GM18502 (cell line): ENCODE data around the gene RBFOX1.

ENCODE experiments used
- ATAC-seq: cut with Tn5 transposase; IDR thresholded peaks from one replicate; pipeline ENCODE4 v1.9.1; 2021; ENCODE audit warnings: mild to moderate bottlenecking; ENCODE audit not compliant: unreplicated experiment, poor library complexity

The RBFOX1 gene

DNA sequence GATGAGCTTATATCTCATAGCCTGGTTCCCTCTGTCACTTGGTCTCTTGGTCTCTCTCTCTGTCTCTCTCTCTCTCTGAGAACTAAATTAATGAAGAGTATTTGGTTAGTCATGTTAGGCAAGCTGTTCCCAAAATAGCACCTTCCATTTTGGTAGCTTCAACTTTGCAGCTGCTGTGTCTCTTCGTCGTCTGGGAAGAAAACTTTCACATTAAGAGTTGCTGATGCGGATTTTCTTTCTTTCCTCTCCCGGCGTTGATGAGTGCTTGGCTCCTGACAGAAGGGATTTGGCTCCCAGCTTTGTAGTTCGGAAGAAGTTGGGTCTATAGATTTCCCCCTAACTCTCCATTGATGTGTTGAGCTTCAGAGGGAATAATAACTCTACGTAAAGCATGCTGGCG, at the start of gene RBFOX1:
RBFOX1 (plus strand) TSS at position 235 of the 400 bp plus-strand sequence.
- no peak for ATAC-seq

DNA sequence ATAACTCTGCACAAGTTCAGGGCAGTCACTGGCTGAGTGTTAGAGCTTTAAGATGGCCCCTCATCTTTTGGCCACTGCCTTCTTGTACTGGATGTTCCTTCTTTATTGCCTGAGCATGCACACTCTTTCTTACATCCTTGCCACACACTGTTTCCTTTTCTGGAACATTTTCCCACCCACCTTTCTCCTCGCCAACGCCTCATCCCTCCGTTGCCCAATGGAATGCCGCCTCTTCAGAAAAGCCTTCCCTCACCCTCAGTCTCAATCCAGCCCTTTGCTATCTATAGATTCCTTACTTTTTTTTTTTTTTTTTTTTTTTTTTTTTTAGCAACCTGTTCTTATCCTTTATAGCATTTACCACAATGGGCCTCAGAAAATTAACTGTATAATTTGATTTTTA, 47.9 kb upstream of the RBFOX1 start:
- no peak for ATAC-seq

DNA sequence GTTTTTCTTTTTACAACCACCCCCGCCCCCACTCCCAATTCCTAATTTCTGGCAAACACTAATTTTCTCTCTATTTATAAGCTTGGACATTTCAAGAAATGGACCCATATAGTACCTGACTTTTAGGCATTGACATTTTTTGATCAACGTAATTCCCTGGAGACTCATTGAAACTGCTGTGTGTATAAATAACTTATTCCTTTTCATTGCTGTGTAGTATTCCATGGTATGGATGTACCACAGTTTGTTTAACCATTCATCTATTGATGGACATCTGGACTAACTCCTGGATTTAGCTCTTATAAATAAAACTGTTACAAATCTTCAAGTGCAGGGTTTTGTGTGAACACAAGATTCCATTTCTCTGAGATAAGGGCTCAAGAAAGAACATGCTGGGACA, 47.1 kb upstream of the RBFOX1 start:
- no peak for ATAC-seq

DNA sequence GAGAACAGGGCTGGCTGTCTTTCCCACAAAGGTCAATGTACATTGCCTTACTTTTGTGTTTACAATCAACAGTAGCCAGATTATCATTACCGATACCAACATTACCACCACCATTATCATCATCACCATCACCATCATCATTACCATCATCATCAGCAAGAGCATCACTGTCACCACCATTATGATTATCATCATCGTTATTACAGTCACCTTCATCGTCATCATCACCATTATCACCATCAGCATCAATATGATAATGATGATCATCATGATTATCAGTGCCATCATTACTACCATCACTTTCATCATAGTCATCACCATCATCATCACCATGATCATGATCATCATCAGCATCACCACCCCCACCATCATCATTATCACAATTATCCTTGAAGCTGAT, 43.3 kb upstream of the RBFOX1 start:
- no peak for ATAC-seq

DNA sequence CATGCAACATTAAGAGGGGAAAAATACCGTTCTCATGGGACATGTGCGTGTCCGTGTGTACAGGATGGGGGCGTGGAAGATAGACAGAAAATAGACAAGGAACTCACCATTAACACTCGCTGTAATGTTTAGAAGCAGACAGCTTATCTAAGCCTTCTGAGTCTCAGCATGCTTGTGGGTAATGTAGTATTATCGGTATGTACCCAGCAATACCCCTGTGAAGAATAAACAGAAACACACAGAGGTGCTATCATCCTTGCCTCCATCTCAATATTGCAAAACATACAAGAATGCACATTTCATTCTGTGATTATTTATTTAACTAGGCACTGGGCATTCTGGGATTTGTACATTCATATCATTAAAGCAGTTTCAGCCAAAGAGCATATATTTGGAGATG, 42.0 kb upstream of the RBFOX1 start:
- ATAC-seq: no peak

DNA sequence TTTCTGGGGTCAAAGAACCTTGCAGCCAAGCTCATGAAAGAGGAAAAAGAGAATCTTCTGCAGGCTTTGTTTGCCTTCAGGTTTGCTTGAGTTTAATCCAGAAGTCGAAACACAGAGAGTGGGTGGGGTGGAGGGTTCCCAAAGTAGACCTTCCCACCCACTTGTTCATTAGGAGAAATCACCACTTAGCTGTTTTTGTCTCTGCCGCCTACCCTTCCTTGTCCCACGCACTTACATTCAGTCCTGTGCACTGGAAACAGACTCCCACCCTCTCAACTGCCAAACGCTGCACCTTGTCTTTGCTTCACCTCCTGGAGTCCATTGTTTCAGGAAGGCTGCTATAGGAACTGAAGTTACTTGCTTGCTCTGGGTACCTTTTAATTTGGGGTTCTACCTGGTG, 38.6 kb upstream of the RBFOX1 start:
- no peak for ATAC-seq

DNA sequence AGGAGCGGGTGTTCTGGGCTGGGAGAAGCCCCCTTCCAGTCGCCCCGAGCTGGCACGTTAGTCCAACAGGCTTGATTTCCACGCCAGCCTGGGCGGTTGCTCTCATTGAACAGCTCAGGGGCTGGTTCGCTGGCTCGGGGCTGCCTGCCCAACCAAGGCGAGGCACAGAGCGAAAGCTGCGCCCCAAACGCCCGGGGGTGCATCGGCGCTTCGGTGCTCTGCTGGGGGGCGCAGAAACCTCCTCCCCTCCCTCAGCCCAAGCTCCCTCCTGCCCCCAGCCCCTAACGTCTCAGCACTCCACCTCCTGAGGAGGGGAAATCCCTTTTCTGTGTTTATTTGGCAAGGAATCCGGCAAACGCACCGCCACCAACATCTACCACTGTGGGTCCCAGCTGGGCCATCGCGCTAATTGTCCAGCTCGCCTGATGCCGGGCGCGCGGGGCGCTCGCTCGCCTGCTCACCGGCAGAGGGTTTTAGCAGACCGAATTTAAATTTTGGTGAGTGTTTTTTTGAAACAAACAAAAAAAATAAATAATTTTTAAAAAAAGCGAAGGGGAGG, 29.5 kb upstream of the RBFOX1 start:
- no peak for ATAC-seq

DNA sequence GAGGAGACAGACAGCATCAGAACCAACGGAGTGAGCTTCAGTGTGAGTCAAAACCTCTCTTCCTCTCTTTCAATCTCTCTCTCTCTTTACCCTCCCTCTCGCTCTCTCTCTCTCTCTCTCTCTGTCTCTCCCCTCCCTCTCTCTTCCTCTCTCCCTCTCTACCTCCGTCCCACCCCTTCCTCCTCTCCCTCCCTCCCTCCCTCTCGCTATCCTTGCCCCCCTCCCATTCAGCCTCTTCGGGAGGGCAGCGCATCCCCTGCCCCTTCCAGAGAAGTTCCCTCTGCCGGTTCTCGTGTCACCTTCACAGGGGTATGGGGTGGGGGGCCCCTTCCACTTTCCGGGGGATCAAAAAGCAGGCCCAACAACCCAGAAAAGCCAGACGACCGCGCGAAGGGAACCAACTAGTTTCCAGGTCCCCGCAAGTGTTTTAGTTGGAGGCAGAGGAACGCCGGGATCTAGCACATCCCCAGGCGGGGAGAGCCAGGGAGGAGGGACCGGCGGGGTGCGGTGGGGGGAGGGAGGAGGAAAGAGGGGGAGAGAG, 28.9 kb upstream of the RBFOX1 start:
- ATAC-seq: no peak

DNA sequence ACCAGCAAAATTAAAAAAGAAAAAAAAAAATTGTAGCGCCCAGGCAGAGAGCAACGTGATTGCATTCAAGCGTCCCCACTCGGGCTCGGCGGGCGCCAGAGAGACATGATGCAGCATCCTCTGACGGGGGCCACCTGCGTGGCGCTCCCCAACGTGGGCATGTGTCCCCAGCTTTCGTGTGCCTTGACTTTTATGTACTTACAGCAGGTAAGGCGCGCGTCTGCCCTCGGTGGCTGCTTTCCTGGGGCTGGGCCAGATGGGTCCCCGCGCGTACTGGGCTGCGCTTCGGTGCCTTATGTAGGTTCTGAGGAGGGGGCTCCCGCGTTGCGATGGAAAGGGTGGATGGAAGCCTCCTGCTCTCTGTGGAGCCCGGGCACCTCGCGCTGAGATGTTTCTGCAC, 28.4 kb upstream of the RBFOX1 start:
- ATAC-seq: no peak

DNA sequence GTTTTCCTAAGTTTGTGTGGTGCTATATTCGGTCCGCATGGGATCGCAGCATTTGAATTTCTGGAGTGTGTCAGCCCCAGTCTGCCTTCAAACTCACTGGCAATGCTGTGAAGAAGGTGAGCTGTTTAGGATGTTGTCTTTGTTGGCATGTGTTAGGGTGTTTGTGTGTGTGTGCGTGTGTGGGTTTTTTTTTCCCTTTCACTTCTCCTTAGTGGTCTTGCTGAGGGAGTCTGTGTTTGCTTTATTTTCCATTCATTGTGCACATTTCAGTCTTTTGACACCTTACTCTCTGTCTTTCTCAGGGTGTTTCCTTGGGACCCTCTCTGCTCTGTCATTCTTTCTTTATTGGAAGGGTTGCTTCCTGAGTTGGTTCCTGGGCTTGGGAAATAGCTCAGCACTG, 27.7 kb upstream of the RBFOX1 start:
- ATAC-seq: no peak

DNA sequence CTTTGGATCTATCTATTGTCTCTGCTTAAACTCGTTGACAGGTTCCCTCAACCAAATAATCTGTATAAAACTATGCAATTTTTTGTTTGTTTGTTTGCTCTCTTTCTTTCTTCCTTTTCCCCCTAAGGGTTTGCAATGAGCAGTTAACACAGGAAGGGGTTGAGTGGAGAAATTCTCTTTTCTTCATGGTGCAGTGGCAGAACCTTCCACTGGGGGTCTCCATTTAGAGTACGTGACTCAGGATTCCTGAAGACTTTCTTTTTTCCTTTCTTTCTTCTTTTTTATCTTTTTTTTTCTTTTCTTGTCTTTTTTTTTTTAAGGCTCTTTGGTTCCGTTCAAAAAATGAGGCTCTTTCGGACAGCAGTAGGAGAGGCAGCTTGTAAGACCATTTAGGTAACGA, 19.5 kb upstream of the RBFOX1 start:
- no peak for ATAC-seq

DNA sequence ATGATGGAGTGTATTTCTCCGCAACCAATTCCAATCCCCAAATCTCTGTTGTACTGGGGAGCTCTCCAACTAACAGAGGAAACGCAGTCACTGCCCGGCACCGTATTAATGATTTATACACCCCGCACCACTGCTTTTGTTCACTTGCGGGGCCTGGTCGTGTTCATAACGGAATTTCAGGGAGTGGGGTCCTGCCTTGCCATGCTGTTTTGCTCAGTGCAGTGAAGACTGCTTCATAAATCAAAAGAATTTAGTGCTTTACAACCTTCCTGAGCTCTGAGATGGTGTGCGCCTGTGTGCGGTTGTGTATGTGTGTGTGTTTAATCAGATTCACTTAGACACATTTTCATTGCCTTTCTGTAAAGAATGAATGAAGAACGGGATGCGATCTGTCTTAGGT, 18.5 kb upstream of the RBFOX1 start:
- no peak for ATAC-seq

DNA sequence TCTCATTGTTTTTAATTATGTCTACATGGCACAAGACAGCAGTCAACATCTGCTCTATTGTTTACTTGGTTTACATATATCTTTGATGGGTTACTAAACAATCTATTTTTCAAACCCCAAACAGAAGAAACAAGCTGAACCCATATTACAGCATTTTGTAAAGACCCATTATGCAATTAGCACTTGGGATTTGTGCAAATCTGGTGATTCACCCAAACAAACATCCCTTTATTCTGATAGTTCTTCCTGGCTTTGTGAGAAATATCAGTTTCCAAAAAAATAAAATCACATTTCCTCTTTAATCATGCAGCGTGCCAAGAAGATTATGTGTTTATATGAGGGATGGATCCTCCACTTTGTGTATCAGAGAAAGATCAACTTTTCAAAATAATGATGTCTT, 16.8 kb upstream of the RBFOX1 start:
- ATAC-seq: no peak

DNA sequence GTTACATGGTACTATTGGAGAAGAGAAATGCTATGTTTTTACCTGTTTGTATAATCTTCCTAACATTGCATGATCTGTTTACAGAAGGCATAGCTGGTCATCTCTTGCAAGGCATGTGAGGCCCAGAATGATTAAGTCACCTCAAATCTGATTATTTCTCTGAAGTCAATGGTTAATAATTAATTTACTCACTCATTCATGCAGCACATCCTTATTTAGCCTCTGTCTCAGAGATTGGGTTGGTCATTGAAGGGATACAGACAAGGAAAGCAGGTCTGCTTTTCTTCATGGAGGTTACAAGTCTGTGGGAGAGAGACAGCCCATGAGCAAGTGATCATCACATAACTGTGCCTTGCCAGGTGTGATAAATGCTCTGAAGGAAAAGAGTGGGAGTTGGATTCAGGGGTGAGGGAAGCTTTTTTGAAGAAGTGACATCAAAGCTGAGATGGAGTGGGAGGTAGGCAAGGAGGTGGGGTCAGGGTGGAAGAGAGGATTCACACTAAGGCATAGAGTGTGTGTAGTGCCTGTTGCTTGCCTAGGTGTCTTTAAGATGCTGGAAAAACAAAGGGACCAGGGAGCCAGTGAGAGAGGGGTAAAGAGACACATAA, 16.3 kb upstream of the RBFOX1 start:
- ATAC-seq: no peak

DNA sequence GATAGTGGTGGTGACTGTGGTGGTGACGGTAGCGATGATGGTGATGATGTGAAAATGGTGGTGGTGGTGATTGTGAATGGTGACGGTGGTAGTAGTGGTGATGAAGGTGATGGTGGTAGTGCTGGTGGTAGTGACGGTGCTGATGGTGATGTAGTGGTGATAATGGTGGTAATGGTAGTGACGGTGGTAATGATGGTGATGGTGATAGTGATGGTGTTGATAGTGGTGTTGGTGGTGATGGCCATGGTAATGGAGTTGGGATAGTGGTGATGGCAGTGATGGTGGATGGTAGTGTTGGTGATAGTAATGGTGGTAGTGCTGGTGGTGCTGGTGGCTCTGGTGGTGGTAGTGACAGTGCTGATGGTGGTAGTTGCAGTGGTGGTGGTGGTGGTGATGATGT, 14.7 kb upstream of the RBFOX1 start:
- ATAC-seq: no peak

DNA sequence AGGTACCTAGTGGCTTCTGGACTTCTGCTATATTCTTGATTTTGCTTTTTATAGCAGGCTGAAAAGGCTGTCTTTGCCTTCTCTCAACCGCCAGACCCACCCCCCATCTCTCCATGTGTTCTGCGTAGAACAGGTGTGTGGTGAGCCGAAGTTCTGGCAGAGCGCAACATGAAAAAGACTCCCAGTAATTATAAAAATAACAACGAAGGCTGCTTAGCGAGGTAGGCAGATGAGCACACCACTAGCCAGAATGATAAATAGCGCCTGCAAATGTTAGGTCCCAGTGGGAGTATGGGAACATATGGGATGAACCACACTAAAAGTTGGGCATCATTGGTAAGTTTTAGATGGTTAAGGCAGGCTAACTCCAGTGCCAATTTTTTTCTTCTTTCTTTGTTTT, 14.0 kb upstream of the RBFOX1 start:
- no peak for ATAC-seq

DNA sequence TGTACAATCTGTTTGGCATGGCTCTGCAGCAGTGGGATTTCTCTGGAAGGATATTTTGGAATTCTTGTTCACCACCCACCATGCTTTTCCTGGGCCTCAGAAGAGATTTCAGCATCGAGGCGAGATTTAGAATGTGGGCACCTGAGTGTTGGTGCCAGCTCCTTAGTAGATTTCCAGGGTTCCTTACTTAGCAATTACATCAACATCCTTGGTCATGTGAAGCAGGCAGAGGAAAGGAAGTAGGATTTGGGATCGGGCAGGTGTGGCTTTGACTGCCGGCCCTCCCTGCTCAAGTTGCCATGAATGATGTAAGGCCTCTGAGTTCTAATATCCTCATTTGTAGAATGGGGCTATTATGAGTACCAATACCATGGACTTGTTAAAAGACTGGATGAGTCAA, 13.1 kb upstream of the RBFOX1 start:
- ATAC-seq: no peak

DNA sequence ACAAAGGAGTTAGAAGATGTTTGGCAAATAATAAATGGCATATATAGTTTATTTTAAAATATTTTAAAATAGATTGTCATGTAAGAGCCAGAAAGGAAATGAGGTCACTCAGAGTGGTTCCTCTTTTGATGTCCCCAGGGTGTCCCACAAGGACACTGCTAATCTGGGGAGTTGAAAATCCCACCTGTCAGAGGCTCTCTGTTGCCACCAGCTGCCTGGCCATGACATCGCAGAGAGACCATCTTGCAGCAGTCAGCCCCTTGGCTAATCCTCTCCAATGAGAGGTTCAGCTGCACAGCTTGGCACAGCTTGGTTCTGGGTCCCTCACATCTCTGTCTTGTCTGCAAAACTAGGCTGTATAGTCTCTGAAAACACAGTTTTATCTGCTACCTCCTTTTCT, 11.0 kb upstream of the RBFOX1 start:
- ATAC-seq: no peak

DNA sequence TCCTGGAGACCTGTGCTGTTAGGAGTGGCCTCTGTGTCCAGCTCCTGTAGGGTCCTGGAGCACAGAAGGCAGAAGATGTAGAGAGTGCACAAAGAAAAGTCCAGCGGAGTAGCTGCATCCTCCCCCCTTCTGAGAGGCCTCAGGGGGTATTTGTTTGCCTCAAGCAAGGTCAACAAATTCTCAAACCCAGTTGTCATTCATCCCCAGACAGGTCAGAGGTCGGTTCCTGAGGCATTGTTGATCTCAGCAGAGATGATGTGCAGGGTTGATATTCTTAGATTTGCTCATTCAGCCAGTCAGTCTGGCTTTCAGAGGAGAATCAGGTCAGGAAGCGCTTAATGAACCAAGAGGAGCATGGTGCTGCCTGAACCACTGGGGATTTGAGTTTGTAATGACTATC, 8.3 kb upstream of the RBFOX1 start:
- no peak for ATAC-seq

DNA sequence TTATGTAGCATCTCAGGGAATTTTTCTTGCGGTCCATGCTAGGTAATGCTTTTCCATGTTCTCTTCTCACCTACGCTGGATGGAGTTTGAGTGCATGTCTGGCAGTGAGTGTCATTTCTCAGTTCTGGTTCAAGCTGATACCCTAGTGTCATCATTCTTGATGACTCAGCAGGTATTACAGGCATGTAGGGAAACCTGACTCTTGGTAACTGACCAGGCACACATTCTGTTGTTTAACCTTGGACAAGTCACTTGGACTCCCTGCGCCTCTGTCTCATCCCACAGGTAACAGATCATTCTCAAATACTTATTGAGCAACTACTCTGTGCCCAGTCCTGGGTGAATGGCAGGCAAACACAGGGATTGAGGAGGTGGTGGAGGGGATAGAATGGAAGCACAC, 6.8 kb upstream of the RBFOX1 start:
- ATAC-seq: no peak

DNA sequence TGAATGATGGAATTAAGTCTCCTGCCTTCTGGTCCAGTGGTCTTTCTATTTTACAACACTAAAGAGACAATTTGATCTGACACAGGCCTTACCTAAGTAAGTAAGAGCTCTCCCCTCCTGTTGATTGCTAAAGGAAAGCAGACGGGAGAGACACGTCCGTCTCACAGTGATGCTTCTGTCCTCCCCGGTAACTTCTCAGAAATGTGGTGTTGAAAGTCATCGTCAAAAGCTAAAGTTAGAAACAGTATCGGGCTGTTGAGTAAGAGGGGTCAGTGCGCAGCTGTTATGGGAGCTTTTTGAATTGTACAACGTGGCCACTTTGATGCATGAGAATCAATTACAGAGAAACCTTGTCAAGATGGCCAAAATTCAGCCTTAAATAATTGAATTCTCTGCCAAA, 1.9 kb upstream of the RBFOX1 start:
- ATAC-seq: no peak

DNA sequence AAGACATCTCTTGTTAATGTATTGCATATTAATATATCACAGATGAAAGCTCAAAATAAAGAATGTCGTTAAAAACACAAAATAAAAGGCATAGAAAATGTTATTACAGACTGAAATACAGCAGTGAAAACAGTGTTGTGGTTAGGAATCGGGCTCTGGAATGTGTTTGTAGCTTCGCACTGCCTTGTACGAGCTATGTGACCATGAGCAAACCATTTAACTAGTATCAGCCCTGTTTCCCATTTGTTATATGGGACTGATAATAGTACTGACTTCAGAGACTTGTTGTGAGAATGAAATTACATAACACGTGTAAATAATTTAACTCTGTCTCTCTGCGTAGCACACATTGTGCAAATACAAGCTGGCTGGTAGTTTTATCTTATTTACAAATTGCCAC, 648 bp upstream of the RBFOX1 start:
- no peak for ATAC-seq
